ENCODE results near the gene PTPRK.

DNA sequence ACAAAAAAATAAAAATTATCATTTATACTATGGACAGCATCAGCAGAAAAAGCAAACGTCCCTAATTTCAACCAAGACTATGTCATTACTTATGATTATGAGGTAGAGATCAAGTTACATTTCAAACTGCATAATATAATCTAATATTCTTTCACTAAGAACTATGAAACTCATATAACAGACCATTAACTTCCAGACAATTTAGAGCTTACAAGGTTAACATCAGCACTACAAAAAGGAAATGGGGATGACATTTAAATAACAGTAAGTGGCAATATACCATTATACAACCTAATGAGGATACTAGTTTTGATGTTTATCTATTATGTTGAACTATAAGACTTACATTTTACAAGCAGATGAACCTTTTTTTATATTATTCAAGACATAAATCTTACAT lies 358.6 kb downstream of the PTPRK start:
- TF ChIP-seq, protein P1, sequence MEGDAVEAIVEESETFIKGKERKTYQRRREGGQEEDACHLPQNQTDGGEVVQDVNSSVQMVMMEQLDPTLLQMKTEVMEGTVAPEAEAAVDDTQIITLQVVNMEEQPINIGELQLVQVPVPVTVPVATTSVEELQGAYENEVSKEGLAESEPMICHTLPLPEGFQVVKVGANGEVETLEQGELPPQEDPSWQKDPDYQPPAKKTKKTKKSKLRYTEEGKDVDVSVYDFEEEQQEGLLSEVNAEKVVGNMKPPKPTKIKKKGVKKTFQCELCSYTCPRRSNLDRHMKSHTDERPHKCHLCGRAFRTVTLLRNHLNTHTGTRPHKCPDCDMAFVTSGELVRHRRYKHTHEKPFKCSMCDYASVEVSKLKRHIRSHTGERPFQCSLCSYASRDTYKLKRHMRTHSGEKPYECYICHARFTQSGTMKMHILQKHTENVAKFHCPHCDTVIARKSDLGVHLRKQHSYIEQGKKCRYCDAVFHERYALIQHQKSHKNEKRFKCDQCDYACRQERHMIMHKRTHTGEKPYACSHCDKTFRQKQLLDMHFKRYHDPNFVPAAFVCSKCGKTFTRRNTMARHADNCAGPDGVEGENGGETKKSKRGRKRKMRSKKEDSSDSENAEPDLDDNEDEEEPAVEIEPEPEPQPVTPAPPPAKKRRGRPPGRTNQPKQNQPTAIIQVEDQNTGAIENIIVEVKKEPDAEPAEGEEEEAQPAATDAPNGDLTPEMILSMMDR (optimal IDR thresholded peaks at IDR 0.05 in 1 of 3, IDR thresholded peaks at IDR 0.05 in 1 of 3, conservative IDR thresholded peaks at IDR 0.05 in 1 of 3; ENCODE audit: extremely low read depth in 1 of 3, insufficient read depth in 2 of 3, low read length in 3 of 3) = no peak
- TF ChIP-seq EZH2 (IDR thresholded peaks at IDR 0.05; ENCODE audit: low read length) = no peak

Measured in keratinocyte (primary cell).